HG03039 (cell line): Measurements from ENCODE around the gene NALCN.

Experiments used
- ATAC-seq: cut with Tn5 transposase; IDR thresholded peaks from one replicate; pipeline ENCODE4 v1.9.1; 2021; ENCODE audit warnings: mild to moderate bottlenecking, moderate library complexity; ENCODE audit not compliant: unreplicated experiment

NALCN gene

GRCh38 chr13:101140936-101141335 is 275.4 kb downstream of the NALCN start:
- ATAC-seq, result no peak

- no peak for ATAC-seq
Observed at GRCh38 chr13:101140087-101140770, 276.1 kb downstream of the NALCN start.

- no peak for ATAC-seq
Observed at GRCh38 chr13:101139081-101139480, 277.2 kb downstream of the NALCN start.

GRCh38 chr13:101127741-101128353 is 288.5 kb downstream of the NALCN start:
- ATAC-seq, result peak; percentile 94

- ATAC-seq, result no peak
Observed at GRCh38 chr13:101123028-101123427, 293.3 kb downstream of the NALCN start.

GRCh38 chr13:101121608-101122007 is 294.7 kb downstream of the NALCN start:
- no peak for ATAC-seq

- no peak for ATAC-seq
Observed at GRCh38 chr13:101120007-101120406, 296.3 kb downstream of the NALCN start.

GRCh38 chr13:101116826-101117225 is 299.5 kb downstream of the NALCN start:
- no peak for ATAC-seq

- ATAC-seq, result no peak
Observed at GRCh38 chr13:101116341-101116740, 300.0 kb downstream of the NALCN start.

- ATAC-seq, result no peak
Observed at GRCh38 chr13:101115762-101116171, 300.5 kb downstream of the NALCN start.

- ATAC-seq, result no peak
Observed at GRCh38 chr13:101111894-101112293, 304.4 kb downstream of the NALCN start.

GRCh38 chr13:101109005-101109404 is 307.3 kb downstream of the NALCN start:
- no peak for ATAC-seq

- no peak for ATAC-seq
Observed at GRCh38 chr13:101098873-101099272, 317.4 kb downstream of the NALCN start.

- ATAC-seq, result no peak
Observed at GRCh38 chr13:101092985-101093384, 323.3 kb downstream of the NALCN start.

- no peak for ATAC-seq
Observed at GRCh38 chr13:101090287-101090686, 326.0 kb downstream of the NALCN start.

GRCh38 chr13:101085551-101085950 is 330.8 kb downstream of the NALCN start:
- no peak for ATAC-seq

GRCh38 chr13:101082441-101082840 is 333.9 kb downstream of the NALCN start:
- ATAC-seq, result no peak

GRCh38 chr13:101080616-101081015 is 335.7 kb downstream of the NALCN start:
- ATAC-seq, result no peak

- ATAC-seq, result no peak
Observed at GRCh38 chr13:101065329-101065728, 351.0 kb downstream of the NALCN start.

GRCh38 chr13:101059793-101060192 is 356.5 kb downstream of the NALCN start:
- no peak for ATAC-seq

- ATAC-seq, result no peak
Observed at GRCh38 chr13:101058841-101059240, 357.5 kb downstream of the NALCN start.

- ATAC-seq, result no peak
Observed at GRCh38 chr13:101053301-101054093, 362.8 kb downstream of the NALCN start.
